SU-DHL-6 (cell line): Measurements from ENCODE around the gene MT3.

Source experiments
- H2AFZ ChIP-seq: fragments of 200-600 bp; sonication (generic); 2 replicates; pipeline ENCODE4 v1.6.1; 2014; ENCODE audit warnings: low read depth, mild to moderate bottlenecking, moderate library complexity, mixed read lengths, antibody characterized with exemption, low read length; ENCODE audit not compliant: severe bottlenecking
- H3F3A ChIP-seq: fragments of 200-600 bp; shearing (Covaris generic); 2 replicates; pipeline ENCODE4 v1.6.0; 2016; ENCODE audit warnings: antibody characterized with exemption, mild to moderate bottlenecking; ENCODE audit not compliant: insufficient read depth
- H3K27ac ChIP-seq: fragments of 200-600 bp; sonication (generic); 2 replicates; pipeline ENCODE4 v1.5.1; 2016; ENCODE audit warnings: low read depth, mild to moderate bottlenecking, low read length, moderate library complexity, mixed read lengths
- H3K27me3 ChIP-seq: fragments of 200-600 bp; sonication (generic), shearing (Covaris generic); 2 replicates; pipeline ENCODE4 v1.6.0; 2014; ENCODE audit warnings: mild to moderate bottlenecking, low read length
- H3K36me3 ChIP-seq: fragments of 200-600 bp; sonication (generic); 2 replicates; pipeline ENCODE4 v1.6.1; 2014; ENCODE audit warnings: mild to moderate bottlenecking, low read length, mixed read lengths
- H3K4me2 ChIP-seq: fragments of 300-600, 200-600 bp; shearing (Covaris generic), sonication (generic); 2 replicates; pipeline ENCODE4 v1.6.0; 2014; ENCODE audit warnings: low read length, low read depth, mild to moderate bottlenecking; ENCODE audit not compliant: poor library complexity, severe bottlenecking
- H3K4me3 ChIP-seq: fragments of 200-600 bp; sonication (generic); 2 replicates; pipeline ENCODE4 v1.5.1; 2014; ENCODE audit warnings: antibody characterized with exemption, low read length, mild to moderate bottlenecking, mixed read lengths; ENCODE audit not compliant: insufficient read depth, poor library complexity, severe bottlenecking
- H3K79me2 ChIP-seq: fragments of 200-600 bp; sonication (generic); 2 replicates; pipeline ENCODE4 v1.6.1; 2014; ENCODE audit warnings: mild to moderate bottlenecking, low read length, moderate library complexity; ENCODE audit not compliant: insufficient read depth
- H3K9ac ChIP-seq: fragments of 200-600 bp; sonication (generic); 2 replicates; pipeline ENCODE4 v1.7.0; 2014; ENCODE audit warnings: mild to moderate bottlenecking, low read length
- H3K9me2 ChIP-seq: fragments of 200-600 bp; sonication (generic); replicated peaks from 2 replicates; pipeline ENCODE4 v1.6.1; 2014; ENCODE audit warnings: low read length; ENCODE audit not compliant: insufficient read depth
- H3K9me3 ChIP-seq: fragments of 200-600 bp; sonication (generic); 2 replicates; pipeline ENCODE4 v1.6.1; 2014; ENCODE audit warnings: low read length, mixed read lengths; ENCODE audit not compliant: insufficient read depth
- H4K20me1 ChIP-seq: fragments of 200-600 bp; sonication (generic); 2 replicates; pipeline ENCODE4 v1.6.1; 2014; ENCODE audit warnings: low read depth, mild to moderate bottlenecking, antibody characterized with exemption, low read length, moderate library complexity, mixed read lengths
- EZH2phosphoT487 ChIP-seq: fragments of 200-600 bp; sonication (generic), shearing (Covaris generic); conservative IDR thresholded peaks from 2 replicates; pipeline ENCODE4 v1.6.1; 2018; ENCODE audit warnings: mild to moderate bottlenecking, antibody characterized with exemption, low read length, moderate library complexity, mixed read lengths
- TF ChIP-seq, protein P1 (sequence below): fragments of 200-600 bp; sonication (generic); IDR thresholded peaks from one replicate; pipeline ENCODE4 v1.5.1; 2017; ENCODE audit warnings: antibody characterized with exemption, mild to moderate bottlenecking, low read length, moderate library complexity; ENCODE audit not compliant: insufficient read depth, poor library complexity, severe bottlenecking

Gene MT3

DNA sequence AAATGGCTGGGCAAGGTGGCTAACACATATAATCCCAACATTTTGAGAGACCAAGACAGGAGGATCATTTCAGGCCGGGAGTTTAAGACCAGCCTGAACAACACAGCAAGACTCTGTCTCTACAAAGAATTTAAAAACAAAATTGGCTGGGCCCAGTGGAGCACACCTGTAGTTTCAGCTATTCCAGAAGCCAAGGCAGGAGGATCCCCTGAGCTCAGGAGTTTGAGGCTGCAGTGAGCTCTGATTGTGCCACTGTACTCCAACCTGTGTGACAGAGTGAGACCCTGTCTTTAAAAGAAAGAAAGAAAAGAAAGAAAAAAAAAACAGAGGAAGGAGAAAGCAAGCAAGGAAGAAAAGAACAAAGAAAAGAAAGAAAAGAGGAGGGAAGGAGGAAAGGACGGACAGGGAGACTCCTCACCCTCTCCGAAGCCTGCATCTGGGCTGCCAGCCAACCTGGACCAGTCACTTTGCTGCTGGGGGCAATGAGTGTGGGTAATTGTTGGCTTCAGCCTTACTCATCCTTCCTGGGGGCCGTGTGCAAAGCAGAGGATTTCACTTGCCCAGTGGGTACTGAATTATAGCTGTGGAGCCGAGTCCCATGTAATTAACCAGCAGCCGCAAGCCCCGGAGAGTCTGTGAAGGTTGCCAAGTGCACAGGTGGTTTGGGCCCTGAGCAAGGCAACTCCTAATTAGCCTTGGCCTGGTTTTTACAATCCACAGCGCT lies 31.1 kb upstream of the MT3 start:
- H4K20me1 ChIP-seq = no peaks in the 10 kb centered on the region
- no peaks in the 10 kb centered on the region for H3K79me2 ChIP-seq
- H3K4me2 ChIP-seq = no peak overlapping the region
- H3F3A ChIP-seq = no peaks in the 10 kb centered on the region
- H3K9me3 ChIP-seq = no peaks in the 10 kb centered on the region
- no peak overlapping the region for H3K9ac ChIP-seq
- no peak overlapping the region for H2AFZ ChIP-seq
- H3K4me3 ChIP-seq = no peak overlapping the region
- H3K9me2 ChIP-seq = no peaks in the 10 kb centered on the region
- no peaks in the 10 kb centered on the region for H3K27me3 ChIP-seq
- no peaks in the 10 kb centered on the region for H3K36me3 ChIP-seq
- TF ChIP-seq, protein P1, sequence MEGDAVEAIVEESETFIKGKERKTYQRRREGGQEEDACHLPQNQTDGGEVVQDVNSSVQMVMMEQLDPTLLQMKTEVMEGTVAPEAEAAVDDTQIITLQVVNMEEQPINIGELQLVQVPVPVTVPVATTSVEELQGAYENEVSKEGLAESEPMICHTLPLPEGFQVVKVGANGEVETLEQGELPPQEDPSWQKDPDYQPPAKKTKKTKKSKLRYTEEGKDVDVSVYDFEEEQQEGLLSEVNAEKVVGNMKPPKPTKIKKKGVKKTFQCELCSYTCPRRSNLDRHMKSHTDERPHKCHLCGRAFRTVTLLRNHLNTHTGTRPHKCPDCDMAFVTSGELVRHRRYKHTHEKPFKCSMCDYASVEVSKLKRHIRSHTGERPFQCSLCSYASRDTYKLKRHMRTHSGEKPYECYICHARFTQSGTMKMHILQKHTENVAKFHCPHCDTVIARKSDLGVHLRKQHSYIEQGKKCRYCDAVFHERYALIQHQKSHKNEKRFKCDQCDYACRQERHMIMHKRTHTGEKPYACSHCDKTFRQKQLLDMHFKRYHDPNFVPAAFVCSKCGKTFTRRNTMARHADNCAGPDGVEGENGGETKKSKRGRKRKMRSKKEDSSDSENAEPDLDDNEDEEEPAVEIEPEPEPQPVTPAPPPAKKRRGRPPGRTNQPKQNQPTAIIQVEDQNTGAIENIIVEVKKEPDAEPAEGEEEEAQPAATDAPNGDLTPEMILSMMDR = no peak
- TF ChIP-seq EZH2phosphoT487 = no peak
- no peak overlapping the region for H3K27ac ChIP-seq

DNA sequence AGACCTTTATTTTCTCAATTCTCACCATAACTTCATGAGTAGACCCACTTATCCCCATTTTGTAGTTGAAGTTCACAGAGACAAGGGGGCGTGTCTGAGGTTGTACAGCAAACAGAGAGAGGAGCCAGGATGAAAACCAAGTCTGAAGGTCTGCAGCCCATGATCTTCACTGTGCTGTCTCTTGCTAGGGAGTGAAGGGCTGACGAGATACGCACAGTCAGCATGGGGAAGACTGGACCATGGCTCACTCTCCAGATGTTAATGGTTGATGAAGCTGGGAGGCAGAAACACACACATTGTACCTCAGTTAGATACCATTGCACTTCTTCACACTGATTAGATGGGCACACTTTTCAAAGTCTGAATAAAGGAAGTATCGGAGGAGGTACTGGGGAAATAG lies 30.2 kb upstream of the MT3 start:
- H3K79me2 ChIP-seq = no peaks in the 10 kb centered on the region
- no peak overlapping the region for H3K27ac ChIP-seq
- no peaks in the 10 kb centered on the region for H3K9me2 ChIP-seq
- no peak overlapping the region for H3K4me2 ChIP-seq
- TF ChIP-seq, protein P1 = no peak
- no peak for TF ChIP-seq EZH2phosphoT487
- H2AFZ ChIP-seq = no peak overlapping the region
- no peak overlapping the region for H3K4me3 ChIP-seq
- no peaks in the 10 kb centered on the region for H3K9me3 ChIP-seq
- H3F3A ChIP-seq = no peaks in the 10 kb centered on the region
- H4K20me1 ChIP-seq = no peaks in the 10 kb centered on the region
- no peaks in the 10 kb centered on the region for H3K36me3 ChIP-seq
- H3K27me3 ChIP-seq = no peaks in the 10 kb centered on the region
- H3K9ac ChIP-seq = no peak overlapping the region

DNA sequence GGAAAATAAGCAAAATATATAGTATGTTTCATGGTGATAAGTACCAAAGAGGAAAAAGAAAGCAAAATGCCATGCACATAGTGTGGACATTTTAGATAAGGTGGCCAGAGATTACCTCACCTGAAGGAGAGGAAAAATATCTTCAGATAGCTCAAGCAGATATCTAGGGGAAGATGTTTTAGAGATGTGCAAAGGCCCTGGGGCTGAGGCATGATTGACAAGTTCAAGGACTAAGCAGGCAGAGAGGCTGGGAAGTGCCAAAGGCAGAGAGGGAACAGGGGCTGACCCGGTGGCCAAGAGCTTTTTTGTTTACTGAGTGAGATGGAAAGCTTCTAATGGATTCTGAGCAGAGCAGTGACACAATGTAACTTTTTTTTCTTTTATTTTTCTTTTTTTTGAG lies 28.9 kb upstream of the MT3 start:
- Histone ChIP-seq H3K27ac (no peak overlapping the region), H3K9me3 (no peaks in the 10 kb centered on the region), H3K9me2 (no peaks in the 10 kb centered on the region), H4K20me1 (no peaks in the 10 kb centered on the region), H3K27me3 (no peaks in the 10 kb centered on the region), H3K9ac (no peak overlapping the region), H3F3A (no peaks in the 10 kb centered on the region), H3K4me2 (no peak overlapping the region), H3K36me3 (no peaks in the 10 kb centered on the region), H2AFZ (no peak overlapping the region), H3K4me3 (no peak overlapping the region), H3K79me2 (no peaks in the 10 kb centered on the region)
- no peak for TF ChIP-seq EZH2phosphoT487
- TF ChIP-seq, protein P1 = no peak
